Measurements from ENCODE around the gene LGALS7.

Gene LGALS7

GRCh38 chr19:38736413-38737280 lies 36.7 kb downstream of the LGALS7 start:
- Histone ChIP-seq H3K9me3 (ENCODE audit: insufficient read depth, low read length) (no peaks in the 10 kb centered on the region), H3K9ac (ENCODE audit: low read length) (no peak overlapping the region), H3K4me2 (ENCODE audit: low read length) (peak overlapping the region; percentile 66), H3K4me1 (ENCODE audit: low read length) (peaks cover 19% of the 10 kb centered on the region), H2AFZ (ENCODE audit: low read depth, low read length) (no peak overlapping the region), H3K27ac (ENCODE audit: low read length) (no peak overlapping the region), H3K36me3 (replicated peaks; ENCODE audit: low read depth, low read length) (peaks cover 6% of the 10 kb centered on the region), H3K4me3 (ENCODE audit: low read length) (peak overlapping the region; percentile 64; the same call in 1 of the 2 replicates), H3K79me2 (ENCODE audit: low read length) (no peaks in the 10 kb centered on the region), H4K20me1 (ENCODE audit: insufficient read depth, low read length) (no peaks in the 10 kb centered on the region), H3K27me3 (ENCODE audit: low read depth, low read length) (no peaks in the 10 kb centered on the region)
- no peak for TF ChIP-seq CTCF (IDR thresholded peaks at IDR 0.05; ENCODE audit: low read depth, low read length)
- no peak for TF ChIP-seq EZH2phosphoT487 (IDR thresholded peaks at IDR 0.05; ENCODE audit: low read depth)

GRCh38 chr19:38736036-38736412 lies 37.3 kb downstream of the LGALS7 start:
- Histone ChIP-seq H4K20me1 (ENCODE audit: insufficient read depth, low read length) (no peaks in the 10 kb centered on the region), H3K4me1 (ENCODE audit: low read length) (peaks cover 19% of the 10 kb centered on the region), H3K4me2 (ENCODE audit: low read length) (peak overlapping the region; percentile 66), H3K27me3 (ENCODE audit: low read depth, low read length) (no peaks in the 10 kb centered on the region), H3K79me2 (ENCODE audit: low read length) (no peaks in the 10 kb centered on the region), H3K4me3 (ENCODE audit: low read length) (peak overlapping the region; percentile 64; the same call in 1 of the 2 replicates), H3K27ac (ENCODE audit: low read length) (no peak overlapping the region), H3K9ac (ENCODE audit: low read length) (no peak overlapping the region), H2AFZ (ENCODE audit: low read depth, low read length) (no peak overlapping the region), H3K36me3 (replicated peaks; ENCODE audit: low read depth, low read length) (peaks cover 10% of the 10 kb centered on the region), H3K9me3 (ENCODE audit: insufficient read depth, low read length) (no peaks in the 10 kb centered on the region)
- no peak for TF ChIP-seq EZH2phosphoT487 (IDR thresholded peaks at IDR 0.05; ENCODE audit: low read depth)
- TF ChIP-seq CTCF (IDR thresholded peaks at IDR 0.05; ENCODE audit: low read depth, low read length), result no peak

- Histone ChIP-seq H3K4me3 (ENCODE audit: low read length) (peak overlapping the region; percentile 73), H3K36me3 (replicated peaks; ENCODE audit: low read depth, low read length) (peaks cover 18% of the 10 kb centered on the region), H3K79me2 (ENCODE audit: low read length) (no peaks in the 10 kb centered on the region), H3K9me3 (ENCODE audit: insufficient read depth, low read length) (no peaks in the 10 kb centered on the region), H3K4me1 (ENCODE audit: low read length) (peaks cover 19% of the 10 kb centered on the region), H3K4me2 (ENCODE audit: low read length) (peak overlapping the region; percentile 84), H3K27me3 (ENCODE audit: low read depth, low read length) (no peaks in the 10 kb centered on the region), H2AFZ (ENCODE audit: low read depth, low read length) (no peak overlapping the region), H3K9ac (ENCODE audit: low read length) (peak overlapping the region; percentile 38), H3K27ac (ENCODE audit: low read length) (no peak overlapping the region), H4K20me1 (ENCODE audit: insufficient read depth, low read length) (no peaks in the 10 kb centered on the region)
- TF ChIP-seq EZH2phosphoT487 (IDR thresholded peaks at IDR 0.05; ENCODE audit: low read depth) (no peak), CTCF (IDR thresholded peaks at IDR 0.05; ENCODE audit: low read depth, low read length) (no peak)
Measured at GRCh38 chr19:38735257-38735686, 38.0 kb downstream of the LGALS7 start.

- H3K27me3 ChIP-seq (ENCODE audit: low read depth, low read length), result no peaks in the 10 kb centered on the region
- H3K4me2 ChIP-seq (ENCODE audit: low read length), result peak overlapping the region; percentile 84
- 0 out of 2 replicates have a peak overlapping the region, but pooled peaks have one; percentile 6 for H3K27ac ChIP-seq (ENCODE audit: low read length)
- H3K4me3 ChIP-seq (ENCODE audit: low read length), result peak overlapping the region; percentile 73
- H3K79me2 ChIP-seq (ENCODE audit: low read length), result no peaks in the 10 kb centered on the region
- H3K9me3 ChIP-seq (ENCODE audit: insufficient read depth, low read length), result no peaks in the 10 kb centered on the region
- H3K4me1 ChIP-seq (ENCODE audit: low read length), result peaks cover 19% of the 10 kb centered on the region
- TF ChIP-seq CTCF (IDR thresholded peaks at IDR 0.05; ENCODE audit: low read depth, low read length), result no peak
- no peak for TF ChIP-seq EZH2phosphoT487 (IDR thresholded peaks at IDR 0.05; ENCODE audit: low read depth)
- H3K36me3 ChIP-seq (replicated peaks; ENCODE audit: low read depth, low read length), result peaks cover 20% of the 10 kb centered on the region
- no peak overlapping the region for H2AFZ ChIP-seq (ENCODE audit: low read depth, low read length)
- H4K20me1 ChIP-seq (ENCODE audit: insufficient read depth, low read length), result no peaks in the 10 kb centered on the region
- peak overlapping the region; percentile 38 for H3K9ac ChIP-seq (ENCODE audit: low read length)
Measured at GRCh38 chr19:38734426-38735256, 38.7 kb downstream of the LGALS7 start.

All from OCI-LY3 (cell line).